Body of pancreas (tissue), 4 donors: ENCODE measurements around the gene ARID4A. TPM values are rescaled to one million over a fixed set of nuclear protein-coding genes. Genes with fewer than 3 reads are reported as not detected.
"Not testable (repeated sequence)": the region's sequence is repeated elsewhere in the genome, so short reads cannot be mapped to it uniquely, and the experiment has no call there.

Source experiments
- ATAC-seq: fragments of 150-250 bp; one replicate; pipeline ENCODE4 v1.9.1; 2016
- DNase-seq, 4 donors: peaks; one replicate each; pipeline ENCODE4 v3.0.0-alpha.2; 2019
- H3K27ac ChIP-seq, 4 donors: fragments of 200-600 bp; sonication (generic); 1 replicate in 3 of 4; 2 replicates in 1 of 4; pipeline versions ENCODE4 v1.5.1 to v1.6.1; 2016 to 2019; ENCODE audit warnings: mild to moderate bottlenecking in 1 of 4, mixed read lengths in 1 of 4, moderate library complexity in 1 of 4
- H3K27me3 ChIP-seq, 2 donors: fragments of 200-600 bp; sonication (generic); one replicate each; pipeline ENCODE4 v1.6.0; 2016; ENCODE audit warnings: mild to moderate bottlenecking in 1 of 2
- H3K36me3 ChIP-seq, 2 donors: fragments of 200-600 bp; sonication (generic); replicated peaks in 1 of 2; 2 replicates each; pipeline ENCODE4 v1.5.1; 2016; ENCODE audit warnings: low read depth in 2 of 2; ENCODE audit not compliant: insufficient read depth in 1 of 2
- H3K4me1 ChIP-seq: fragments of 200-600 bp; sonication (generic); one replicate; pipeline ENCODE4 v1.6.0; 2016
- H3K4me3 ChIP-seq, 2 donors: fragments of 200-600 bp; sonication (generic); 1 replicate in 1 of 2; 2 replicates in 1 of 2; pipeline ENCODE4 v1.5.1; 2016 to 2019
- H3K9me3 ChIP-seq, 3 donors: fragments of 200-600 bp; sonication (generic); 1 replicate in 2 of 3; 2 replicates in 1 of 3; pipeline ENCODE4 v1.5.1; 2016
- CTCF ChIP-seq, 7 experiments: fragments of 450-650 bp in 4 of 7; fragments of 200-600 bp in 3 of 7; sonication (generic) in 3 of 7; IDR thresholded peaks; one replicate each; pipeline ENCODE4 v1.5.1; 2016 to 2019; ENCODE audit warnings: antibody characterized with exemption in 7 of 7
- POLR2A ChIP-seq, 3 donors: fragments of 450-650 bp; IDR thresholded peaks; one replicate each; pipeline ENCODE4 v1.6.1; 2016; ENCODE audit warnings: antibody characterized with exemption in 3 of 3, mild to moderate bottlenecking in 2 of 3
- WGBS, 2 donors: methylation state at CpG; one replicate each; pipeline ENCODE4 v1.1.5; 2017; 5-methylcytosine and 5-hydroxymethylcytosine counted together
- intact Hi-C: fragments of 100-400 bp; cut with DNase I; formaldehyde crosslinking; loops from one replicate; pipeline ENCODE4 v1.15.1; 2023
- total RNA-seq, 2 donors: library from RNA; depleted of rRNA; stranded (reverse); fragments of >200 nt; gene quantifications; one replicate each; pipeline ENCODE4 v1.1.0, GENCODE V29; 2016

Gene ARID4A
- total RNA-seq, 2 donors from 2014 or later = 23.6 to 28.3 TPM

- no peak for TF ChIP-seq POLR2A (IDR thresholded peaks at IDR 0.05)
- TF ChIP-seq CTCF (IDR thresholded peaks at IDR 0.05) = no peak
- H3K9me3 ChIP-seq = no peaks in the 10 kb centered on the region
- peak overlapping the region in 1 of 4 donors; percentile 21 for H3K27ac ChIP-seq
- H3K27me3 ChIP-seq = no peaks in the 10 kb centered on the region
- H3K4me3 ChIP-seq = no peak overlapping the region
- DNase-seq (no peak), ATAC-seq (no peak)
- intact Hi-C loops = no loop called here
- H3K4me1 ChIP-seq = no peaks in the 10 kb centered on the region
- WGBS, 2 donors = 65 to 68% methylated on average over 4 of the region's 4 CpGs
- peaks cover 0 to 7% of the 10 kb centered on the region in 2 donors for H3K36me3 ChIP-seq
Observed at GRCh38 chr14:58353516-58354299, 55.4 kb downstream of the ARID4A start.

- WGBS, 2 donors = 77 to 81% methylated on average over 2 of the region's 2 CpGs
Observed at GRCh38 chr14:58354808-58355207, 56.5 kb downstream of the ARID4A start.

GRCh38 chr14:58356268-58356667 lies 57.9 kb downstream of the ARID4A start:
- no peak for TF ChIP-seq POLR2A (IDR thresholded peaks at IDR 0.05)
- no peak for TF ChIP-seq CTCF (IDR thresholded peaks at IDR 0.05)
- DNase-seq (no peak), ATAC-seq (no peak)
- Histone ChIP-seq H3K27me3 (no peaks in the 10 kb centered on the region), H3K36me3 (peaks cover 0 to 11% of the 10 kb centered on the region in 2 donors), H3K4me1 (no peaks in the 10 kb centered on the region), H3K4me3 (no peak overlapping the region), H3K9me3 (no peaks in the 10 kb centered on the region), H3K27ac (no peak overlapping the region)
- intact Hi-C loops = no loop called here
- 89 to 95% methylated on average over 1 of the region's 1 CpG for WGBS, 2 donors

More at GRCh38 chr14:58354808-58355207, 56.5 kb downstream of the ARID4A start:
- Histone ChIP-seq H3K27me3 (no peaks in the 10 kb centered on the region), H3K9me3 (no peaks in the 10 kb centered on the region), H3K27ac (no peak overlapping the region), H3K36me3 (peaks cover 0 to 7% of the 10 kb centered on the region in 2 donors), H3K4me1 (no peaks in the 10 kb centered on the region), H3K4me3 (no peak overlapping the region)
- TF ChIP-seq CTCF (IDR thresholded peaks at IDR 0.05) (no peak), POLR2A (IDR thresholded peaks at IDR 0.05) (no peak)
- ATAC-seq (no peak), DNase-seq (no peak)
- intact Hi-C loops = no loop called here

GRCh38 chr14:58362272-58362671 lies 63.9 kb downstream of the ARID4A start:
- H3K4me3 ChIP-seq, DNase-seq, ATAC-seq, H3K4me1 ChIP-seq, H3K27ac ChIP-seq, H3K9me3 ChIP-seq, H3K27me3 ChIP-seq, intact Hi-C loops: not testable (repeated sequence)
- 88 to 100% methylated on average over 1 of the region's 1 CpG for WGBS, 2 donors
- peaks cover 6 to 18% of the 10 kb centered on the region in 2 donors for H3K36me3 ChIP-seq

GRCh38 chr14:58362798-58363412 lies 64.5 kb downstream of the ARID4A start:
- H3K27me3 ChIP-seq = no peaks in the 10 kb centered on the region
- ATAC-seq (no peak), DNase-seq (no peak)
- intact Hi-C loops = no loop called here
- WGBS, 2 donors = 87 to 89% methylated on average over 3 of the region's 3 CpGs
- H3K36me3 ChIP-seq = peaks cover 6 to 18% of the 10 kb centered on the region in 2 donors
- no peak overlapping the region for H3K27ac ChIP-seq
- H3K9me3 ChIP-seq = no peaks in the 10 kb centered on the region
- no peak overlapping the region for H3K4me3 ChIP-seq
- H3K4me1 ChIP-seq = no peaks in the 10 kb centered on the region
- no peak for TF ChIP-seq POLR2A (IDR thresholded peaks at IDR 0.05)
- TF ChIP-seq CTCF (IDR thresholded peaks at IDR 0.05) = peak in 6 of 7 experiments; percentile 9 to 38 (median 23)
